Limb (tissue), 2 donors: ENCODE data around the gene ABAT.
"Not testable (repeated sequence)": the region's sequence is repeated elsewhere in the genome, so short reads cannot be mapped to it uniquely, and the experiment has no call there.

ENCODE experiments used
- DNase-seq, 2 donors: peaks; one replicate each; pipeline ENCODE4 v3.0.0-alpha.2; 2016; ENCODE audit errors: extremely low spot score in 2 of 2

The ABAT gene

DNA sequence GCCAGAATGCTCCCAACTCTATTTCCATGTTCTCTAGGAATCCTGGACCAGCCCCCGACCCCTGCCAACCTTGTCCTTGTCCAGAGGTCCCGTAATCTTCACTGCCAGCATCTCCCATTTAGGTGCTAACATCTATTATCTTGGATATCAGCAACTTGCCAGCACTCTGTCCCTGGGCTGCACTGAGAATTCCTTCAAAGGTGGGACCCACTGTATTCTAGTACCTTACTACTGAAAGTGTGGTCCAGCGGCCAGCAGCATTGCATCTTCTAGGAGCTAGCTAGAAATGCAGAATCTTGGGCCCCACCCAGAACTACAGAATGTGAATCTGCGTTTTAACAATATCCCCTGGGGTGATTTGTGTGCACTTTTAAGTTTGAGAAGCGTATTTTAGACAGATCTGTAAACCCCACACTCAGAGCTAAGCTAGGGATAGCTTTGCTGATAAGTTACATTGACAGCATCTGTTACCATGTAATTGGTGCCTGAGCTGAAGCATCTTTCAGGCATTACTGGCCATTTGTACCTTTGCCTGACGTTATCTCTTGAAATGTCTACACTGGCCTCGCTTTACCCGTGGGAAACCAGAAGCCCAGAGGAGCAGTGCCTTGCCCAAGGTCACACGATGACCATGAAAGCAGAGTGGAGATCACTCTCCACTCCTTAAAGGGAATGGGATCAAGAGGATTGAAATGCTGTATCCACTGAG lies 8.3 kb downstream of the ABAT start:
- no peak for DNase-seq

DNA sequence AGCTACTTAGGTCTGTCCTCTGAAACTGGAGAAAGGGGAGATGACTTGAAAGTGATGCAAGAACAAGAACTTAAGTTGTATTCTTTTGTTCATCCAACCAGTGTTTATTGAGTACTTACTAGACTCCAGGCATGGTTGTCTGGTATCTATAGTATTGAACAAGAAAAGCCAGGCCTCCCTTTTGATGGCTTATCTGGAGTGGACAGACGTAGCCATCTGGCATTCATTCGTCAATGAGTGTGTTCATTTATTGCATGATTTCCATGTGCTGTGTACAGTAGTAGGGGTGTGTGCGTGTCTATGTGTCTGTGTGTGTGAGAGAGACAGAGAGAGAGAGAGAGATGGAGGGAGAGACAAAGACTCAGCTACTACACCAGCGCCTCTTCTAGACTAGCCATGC lies 9.2 kb downstream of the ABAT start:
- no peak for DNase-seq

DNA sequence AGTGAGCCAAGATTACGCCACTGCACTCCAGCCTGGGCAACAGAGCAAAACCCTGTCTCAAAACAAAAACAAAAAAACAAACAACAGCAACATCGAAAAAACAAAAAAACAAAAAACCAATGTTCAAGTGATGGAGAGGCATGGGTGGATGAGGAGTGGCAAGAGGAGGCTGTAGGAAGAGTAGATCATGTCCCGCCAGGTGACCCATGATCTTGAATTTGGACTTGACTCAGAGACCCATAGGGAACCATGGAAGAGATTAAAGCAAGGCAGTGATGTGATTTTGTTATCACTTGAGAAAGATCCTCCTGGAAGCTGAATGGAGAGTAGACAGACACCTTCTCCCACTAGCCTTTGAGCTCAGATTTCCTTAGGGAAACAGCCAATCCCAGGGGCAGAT lies 11.2 kb downstream of the ABAT start:
- DNase-seq = no peak

DNA sequence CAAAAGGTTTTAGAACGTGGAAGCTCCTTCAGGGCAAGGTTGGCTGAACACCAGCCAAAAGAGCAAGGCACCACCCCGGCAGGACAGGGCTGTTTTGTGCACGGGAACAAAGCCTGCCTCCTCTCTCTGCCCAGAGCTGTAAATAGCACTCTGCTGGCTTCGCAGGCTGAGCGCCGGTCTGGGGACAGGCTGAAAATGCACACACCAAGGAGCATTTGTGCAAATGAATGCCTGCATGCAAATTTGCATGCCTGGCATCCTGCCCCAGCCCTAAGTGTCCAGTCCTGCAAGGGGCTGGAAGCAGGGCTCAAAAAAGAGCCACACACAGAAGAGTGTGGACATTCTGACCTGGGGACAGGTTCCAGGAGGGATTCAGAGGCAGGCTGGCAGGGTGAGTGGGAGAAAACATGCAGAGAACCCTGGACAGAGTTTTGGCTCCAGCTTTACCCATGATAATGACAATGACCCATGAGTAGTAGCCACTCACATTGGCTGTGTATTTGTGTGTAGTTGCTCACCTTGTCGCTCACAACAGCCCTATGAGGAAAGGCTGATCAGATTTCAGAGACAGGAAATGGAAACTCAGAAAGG lies 11.7 kb downstream of the ABAT start:
- DNase-seq = peak in 1 of 2 donors; percentile 51

DNA sequence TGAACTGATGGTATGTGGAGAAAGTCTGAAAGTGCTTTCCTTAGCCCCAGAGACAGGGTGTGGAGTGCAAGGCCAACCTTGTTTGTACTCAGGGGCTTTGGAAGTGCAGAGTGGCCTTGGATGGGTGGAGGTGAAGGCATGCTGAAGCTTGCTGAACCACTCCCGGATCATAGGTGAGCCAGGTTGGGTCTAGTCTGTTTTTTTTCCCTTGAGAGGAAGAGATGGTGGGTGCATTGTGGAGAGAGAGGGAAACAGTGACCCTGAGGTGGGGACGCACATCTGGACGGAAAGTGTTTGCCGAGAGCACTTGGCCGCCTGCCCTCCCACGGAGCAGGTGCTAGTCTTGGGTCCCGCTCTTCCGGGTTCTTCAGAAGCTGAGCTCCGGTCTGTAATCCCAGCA lies 12.5 kb downstream of the ABAT start:
- DNase-seq = no peak

DNA sequence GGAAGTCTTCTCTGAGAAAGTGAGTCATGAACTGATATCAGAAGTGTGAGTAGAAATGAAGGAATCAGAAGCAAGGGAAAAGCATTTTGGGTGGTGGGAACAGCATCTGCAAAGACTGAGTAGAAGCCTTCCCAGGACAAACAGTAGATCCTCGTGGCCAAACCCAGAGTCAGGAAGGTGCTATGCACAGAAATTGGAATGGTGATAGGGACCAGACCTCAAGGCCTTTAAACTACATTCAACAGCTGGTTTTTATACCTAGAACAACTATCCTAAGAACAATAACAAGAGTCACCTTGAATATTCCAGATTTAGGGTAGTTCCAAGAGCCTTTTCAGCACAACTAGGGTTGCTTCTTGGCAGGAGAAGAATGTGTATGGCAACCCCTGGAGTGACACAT lies 15.3 kb downstream of the ABAT start:
- no peak for DNase-seq

DNA sequence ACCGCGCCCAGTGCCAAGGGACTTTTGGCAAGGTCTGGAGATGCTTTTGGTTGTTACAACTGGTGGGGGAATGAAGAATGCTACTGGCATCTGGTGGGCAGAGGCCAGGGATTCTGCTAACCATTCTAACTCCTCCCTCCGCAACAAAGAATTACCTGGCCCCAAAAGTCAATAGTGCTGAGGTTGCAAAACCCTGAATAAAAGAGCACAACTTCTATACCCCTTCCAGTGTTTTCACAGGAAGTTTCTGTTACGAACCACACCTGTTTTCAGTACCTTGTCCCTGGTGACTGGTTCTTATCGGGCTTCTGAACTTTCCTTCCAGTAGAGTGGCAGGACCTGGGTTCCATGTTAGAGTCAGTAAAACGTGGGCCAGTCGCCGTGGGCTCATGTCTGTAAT lies 17.3 kb downstream of the ABAT start:
- DNase-seq = no peak

DNA sequence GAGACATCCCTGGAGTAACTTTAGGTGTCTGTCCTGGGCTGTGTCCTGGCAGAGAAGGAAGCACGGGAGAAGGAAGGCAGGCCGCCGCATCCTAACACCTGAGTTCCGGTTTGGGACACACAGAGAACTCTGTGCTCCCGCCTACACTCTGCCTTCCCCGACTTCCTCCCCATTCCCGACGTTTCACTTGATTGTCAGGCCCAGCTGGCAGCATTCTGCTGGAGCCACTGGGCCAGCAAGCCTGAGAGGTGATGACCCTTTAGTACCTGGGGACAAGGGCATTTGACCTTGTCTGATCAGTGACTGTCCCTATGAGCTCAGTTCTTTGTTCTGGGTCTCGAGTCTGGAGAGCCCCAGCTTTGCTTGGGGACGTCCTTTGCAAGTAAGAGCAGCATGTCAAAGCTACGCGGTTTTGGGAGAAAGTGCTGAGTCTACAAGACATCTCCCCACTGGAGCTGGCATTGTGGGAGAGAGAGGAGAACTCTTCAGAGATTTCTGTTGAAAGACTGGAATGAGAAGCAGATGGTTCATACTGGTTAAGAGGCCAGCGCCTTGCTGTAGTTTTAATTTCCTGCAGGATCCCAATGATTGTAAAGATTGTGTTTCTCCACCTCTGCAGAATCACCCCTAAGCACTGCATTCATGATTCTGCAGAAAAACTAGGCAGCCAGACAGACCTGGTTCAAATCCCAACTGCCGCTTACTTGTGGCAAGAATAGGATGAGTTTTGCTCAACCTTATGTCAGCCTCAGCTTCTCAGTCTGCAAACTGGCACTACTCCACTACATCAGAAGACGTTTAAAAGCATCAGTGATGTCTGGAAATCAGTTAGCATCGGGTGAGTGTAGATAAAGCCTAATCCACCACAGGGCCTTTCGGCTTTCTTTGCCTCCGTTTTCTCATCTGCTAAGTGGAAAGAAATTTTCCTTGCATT lies 20.6 kb downstream of the ABAT start:
- DNase-seq = no peak

DNA sequence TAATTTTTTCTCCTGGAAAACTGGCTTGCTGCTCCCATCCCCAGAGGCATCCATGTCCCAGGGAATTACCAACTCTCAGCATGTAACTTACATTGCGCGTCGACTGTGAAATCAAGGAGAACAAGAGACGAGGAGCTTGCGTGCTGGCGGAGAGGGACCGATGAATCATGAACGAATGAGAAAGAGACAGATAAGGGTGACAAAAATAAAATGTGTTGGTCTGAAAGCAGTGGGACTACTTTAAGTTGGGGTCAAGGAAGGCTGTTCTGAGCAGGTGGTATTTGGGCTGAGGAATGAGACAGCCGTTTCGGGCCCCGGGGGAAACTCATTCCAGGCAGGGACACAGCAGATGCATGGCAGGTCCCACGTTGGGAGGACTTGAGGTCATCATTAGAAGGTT lies 22.5 kb downstream of the ABAT start:
- no peak for DNase-seq

DNA sequence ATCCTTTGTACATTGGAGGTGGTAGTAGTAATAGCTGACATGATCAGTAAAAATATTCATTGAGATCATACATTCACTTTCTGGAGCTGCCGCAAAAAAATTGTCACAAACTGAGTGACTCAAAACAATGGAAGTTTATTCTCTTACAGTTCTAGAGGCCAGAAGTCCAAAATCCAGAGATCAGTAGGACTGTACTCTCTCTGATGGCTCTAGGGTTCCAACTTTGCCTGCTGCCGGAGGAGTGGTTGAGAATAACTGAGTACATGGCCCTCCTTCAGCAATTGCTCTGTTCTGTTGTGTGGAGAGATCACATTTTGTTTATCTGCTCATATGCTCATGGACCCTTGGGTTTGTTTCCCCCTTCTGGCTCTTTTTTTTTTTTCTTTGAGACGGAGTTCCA lies 23.5 kb downstream of the ABAT start:
- no peak for DNase-seq

DNA sequence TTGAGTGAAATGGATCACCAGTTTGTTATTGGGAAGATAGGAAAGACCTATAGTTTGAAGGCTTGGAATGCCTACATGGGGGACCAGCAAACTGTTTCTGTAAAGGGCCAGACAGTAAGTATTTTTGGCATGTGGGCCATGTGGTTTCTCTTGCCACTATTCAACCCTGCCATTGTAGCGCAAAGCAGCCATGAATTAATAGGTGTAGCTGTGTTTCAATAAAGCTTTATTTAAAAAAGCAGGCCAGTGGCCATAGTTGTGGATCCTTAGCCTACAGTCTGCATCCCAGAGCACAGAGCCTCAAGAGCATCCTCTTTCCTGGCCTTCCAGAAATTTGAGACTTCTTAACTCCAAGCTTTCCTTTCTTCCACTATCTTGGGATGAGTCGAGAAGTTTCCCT lies 29.3 kb downstream of the ABAT start:
- DNase-seq = no peak

DNA sequence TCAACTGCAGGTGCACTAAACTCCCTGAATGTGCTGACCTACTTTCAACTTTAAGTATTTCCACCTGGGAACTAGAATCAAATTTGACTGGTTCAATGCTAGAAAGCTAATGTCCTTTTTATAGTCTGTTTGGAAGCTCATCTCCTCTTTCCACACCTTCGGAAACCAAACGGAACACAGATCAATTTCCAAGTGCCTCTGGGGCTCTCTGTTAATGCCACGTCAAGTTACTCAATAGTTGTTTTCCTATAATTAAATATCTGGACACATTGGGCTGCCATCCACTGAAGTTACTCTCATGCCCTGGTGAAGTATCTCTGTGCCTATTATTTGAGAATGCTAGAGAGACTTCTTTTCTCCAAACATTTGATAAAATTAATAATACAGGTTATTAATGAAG lies 29.7 kb downstream of the ABAT start:
- DNase-seq = no peak

DNA sequence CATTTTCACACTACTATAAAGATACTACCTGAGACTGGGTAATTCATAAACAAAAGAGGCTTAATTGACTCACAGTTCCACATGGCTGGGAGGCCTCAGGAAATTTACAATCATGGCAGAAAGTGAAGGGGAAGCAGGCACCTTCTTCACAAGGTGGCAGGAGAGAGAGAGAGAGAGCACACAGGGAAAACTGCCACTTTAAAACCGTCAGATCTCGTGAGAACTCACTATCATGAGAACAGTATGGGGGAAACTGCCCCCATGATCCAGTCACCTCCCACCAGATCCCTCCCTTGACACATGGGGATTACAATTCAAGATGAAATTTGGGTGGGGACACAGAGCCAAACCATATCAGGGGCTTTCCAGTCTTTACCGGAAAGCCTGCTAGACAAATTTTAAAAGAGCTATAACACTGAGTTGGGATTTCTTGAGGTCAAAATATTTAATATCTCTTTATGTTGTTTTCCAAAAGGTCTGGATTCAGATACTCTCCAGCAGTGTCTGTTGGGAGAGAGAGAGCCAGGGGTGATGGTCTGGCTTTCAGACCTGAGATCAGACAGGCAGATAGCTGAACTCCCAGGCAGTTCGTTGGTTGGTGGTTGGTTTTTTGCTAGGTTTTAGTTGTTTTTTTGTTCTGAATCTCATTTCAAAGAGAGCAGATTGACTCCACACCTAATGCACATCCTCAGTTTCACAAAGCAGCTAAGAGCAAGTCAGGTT lies 30.8 kb downstream of the ABAT start:
- DNase-seq = not testable (repeated sequence)

DNA sequence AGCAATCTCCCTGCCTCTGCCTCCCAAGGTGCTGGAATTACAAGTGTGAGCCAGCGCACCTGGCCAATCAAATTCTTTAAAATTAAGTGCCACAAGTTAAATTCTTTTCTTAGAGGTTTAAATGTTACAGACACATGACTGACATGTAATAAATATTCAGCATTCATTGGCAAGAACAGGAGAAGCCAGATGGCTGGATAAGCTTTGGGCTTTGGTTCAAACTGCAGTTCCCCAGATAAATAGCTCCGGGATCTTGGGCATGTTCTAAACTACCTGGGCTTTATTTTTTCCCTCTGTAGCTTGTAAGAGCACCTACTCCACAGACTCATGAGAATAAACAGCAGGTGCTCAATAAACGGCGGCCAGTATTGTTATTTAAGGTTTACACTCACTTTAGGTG lies 34.1 kb downstream of the ABAT start:
- DNase-seq = no peak

DNA sequence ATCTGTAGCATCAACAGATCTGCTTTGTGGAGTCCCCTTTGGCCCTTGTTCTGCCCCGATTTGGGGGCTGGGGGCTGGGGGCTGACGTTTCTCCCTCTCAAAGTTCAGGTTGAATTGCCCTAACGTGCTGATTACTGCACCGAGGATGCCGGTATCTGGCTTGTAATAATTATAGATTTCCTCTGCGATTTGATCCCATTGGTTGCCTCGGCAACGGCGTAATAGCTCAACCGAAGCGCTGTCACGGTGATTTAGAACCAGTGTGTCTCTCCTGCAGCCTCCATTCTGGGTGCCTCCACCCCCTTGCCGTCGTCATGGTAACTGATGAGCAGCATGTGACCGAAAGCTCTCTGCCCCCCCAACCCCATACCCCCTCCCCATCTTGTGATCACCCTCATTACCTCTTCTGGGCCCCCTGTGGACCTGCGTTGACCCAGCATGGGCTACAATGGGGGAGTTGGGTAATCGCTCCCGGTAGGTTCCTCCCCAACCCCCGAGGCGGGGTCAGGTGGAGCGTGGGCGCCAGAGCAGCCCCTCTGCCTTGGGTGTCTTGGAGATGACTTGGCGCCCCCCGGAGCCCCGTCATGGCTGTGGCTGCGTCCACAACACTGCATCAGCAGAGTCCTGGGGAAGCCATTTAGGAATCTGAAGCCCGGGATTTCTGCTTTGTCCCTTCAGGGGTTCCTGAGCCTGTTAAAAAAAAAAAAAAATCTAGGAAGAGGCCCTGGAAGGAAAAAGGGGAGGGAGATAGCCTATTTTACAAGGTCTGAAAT lies 38.4 kb downstream of the ABAT start:
- DNase-seq = peak; percentile 49 to 87

DNA sequence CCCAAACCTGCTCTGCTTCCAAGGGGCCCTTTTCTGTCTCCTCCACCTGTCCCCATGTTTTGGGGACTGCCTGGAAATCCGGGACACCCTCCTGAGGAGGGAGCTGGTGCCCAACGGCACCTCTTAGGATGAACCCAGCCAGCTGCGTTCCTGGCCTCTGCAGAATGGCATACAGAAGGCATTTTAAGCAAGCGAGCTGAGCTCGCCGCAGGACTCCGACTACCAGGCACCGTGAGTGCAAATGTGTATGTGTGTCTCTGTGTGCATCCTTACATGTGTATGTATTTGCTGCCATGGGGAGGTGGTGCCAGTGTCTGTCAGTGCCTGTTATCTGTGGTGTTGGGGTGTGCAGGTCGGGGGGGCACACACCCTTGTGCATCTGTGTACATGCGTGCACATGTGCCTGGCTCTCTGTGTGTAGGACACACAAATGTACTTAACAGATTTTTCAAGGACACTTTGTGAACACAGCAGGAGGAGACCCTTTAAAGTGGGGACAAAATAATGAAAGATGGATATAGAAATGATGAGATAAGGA lies 39.3 kb downstream of the ABAT start:
- DNase-seq = peak in 1 of 2 donors; percentile 50

DNA sequence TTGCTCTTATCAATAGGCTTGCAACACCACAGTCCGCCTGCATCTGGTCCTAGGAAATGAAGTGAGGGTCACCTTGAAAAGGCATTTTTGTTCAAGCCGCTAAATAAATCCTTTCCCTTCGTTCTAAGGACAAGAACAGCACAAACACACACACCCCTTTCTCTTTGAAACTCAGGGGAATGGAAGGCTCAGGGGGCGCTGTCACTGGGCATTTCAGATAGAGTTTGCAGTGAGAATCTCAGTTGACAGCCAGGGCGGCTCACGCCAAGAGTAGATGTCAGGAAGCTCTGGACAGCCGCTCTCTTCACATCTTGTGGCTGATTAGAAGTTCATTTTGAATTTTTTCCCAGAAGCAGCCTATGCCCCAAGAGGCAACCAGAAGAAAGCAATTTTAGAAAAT lies 39.8 kb downstream of the ABAT start:
- DNase-seq = no peak

DNA sequence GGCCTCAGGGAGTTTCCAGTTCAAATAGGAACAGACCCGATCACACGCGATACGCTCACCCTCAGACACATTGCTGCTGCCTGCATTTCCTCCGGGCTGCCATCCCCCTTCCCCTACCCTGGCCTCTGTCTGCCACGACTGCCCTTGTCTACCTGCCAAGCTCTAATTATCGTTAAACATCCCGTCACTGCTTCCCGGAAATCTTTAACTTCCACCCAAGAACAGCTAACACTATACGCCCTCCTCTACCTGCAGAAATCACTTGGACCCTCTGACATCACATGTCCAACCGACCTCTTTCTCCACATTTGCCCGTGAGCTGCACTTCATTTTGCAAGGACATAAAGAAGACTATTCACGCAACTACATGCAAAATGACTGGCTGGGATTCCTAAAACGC lies 40.4 kb downstream of the ABAT start:
- no peak for DNase-seq

DNA sequence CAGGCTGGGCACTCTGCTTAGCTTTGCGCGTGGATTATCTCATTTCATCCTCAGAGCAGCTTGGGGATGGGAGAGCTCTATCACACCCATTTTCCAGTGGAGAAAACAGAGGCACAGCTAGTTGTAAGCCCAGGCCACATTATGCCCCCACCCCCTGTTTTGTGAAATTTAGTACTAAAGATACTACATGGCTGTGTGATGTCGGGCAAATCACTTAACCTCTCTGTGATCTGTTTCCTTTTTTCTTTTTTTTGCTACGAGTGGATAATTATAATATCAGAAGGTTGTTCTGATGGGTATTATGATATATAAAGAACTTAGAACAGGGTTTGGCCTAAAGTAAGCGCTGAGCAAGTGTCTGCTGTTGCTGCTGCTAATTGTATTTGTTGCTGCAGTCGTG lies 41.6 kb downstream of the ABAT start:
- DNase-seq = no peak

DNA sequence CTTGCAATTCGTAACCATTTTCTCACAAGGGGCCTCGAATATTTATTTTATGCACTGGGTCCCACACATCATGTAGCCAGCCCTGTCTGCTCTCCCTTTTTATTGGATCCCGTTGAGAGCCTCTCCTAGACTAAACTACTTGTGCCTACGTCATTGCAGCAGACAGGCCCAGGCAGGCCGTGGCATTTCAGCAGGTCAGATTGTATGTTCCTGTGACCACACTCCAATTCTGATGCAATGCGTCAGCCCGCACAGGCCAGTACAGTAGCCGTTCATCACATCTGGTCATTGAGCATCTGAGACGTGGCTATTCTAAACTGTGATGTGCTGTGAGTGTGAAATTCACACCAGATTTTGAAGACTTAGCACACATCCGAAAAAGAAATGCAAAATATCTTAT lies 42.2 kb downstream of the ABAT start:
- DNase-seq = no peak

DNA sequence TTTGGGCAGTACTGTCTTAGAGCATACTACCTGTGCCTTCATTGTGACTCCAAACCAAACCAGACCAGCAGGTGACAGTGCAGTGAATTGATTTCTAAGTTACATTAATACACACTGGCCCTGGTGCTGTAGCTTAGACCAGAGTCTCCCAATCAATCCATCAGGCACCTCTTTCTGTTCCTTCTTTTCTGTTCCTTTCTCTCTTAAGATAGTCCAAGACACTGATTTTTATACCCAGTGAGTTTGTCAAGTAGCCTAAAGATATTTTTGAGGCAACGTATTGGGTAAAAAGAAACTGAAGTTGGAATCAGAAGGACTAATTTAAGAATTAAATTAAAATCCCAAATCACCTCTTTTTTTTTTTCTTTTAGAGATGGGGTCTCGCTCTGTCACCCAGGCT lies 43.1 kb downstream of the ABAT start:
- DNase-seq = no peak
